Mammary epithelial cell (primary cell): ENCODE measurements around the gene PDCD6IP.

Experiments used
- CTCF ChIP-seq, 2 donors: IDR thresholded peaks in 1 of 2; conservative IDR thresholded peaks in 1 of 2; 2 replicates each; pipeline ENCODE4 v1.5.1; 2011 to 2012; ENCODE audit warnings: inconsistent platforms in 2 of 2, low read length in 2 of 2, mild to moderate bottlenecking in 2 of 2, control low read depth in 1 of 2, low read depth in 1 of 2; ENCODE audit not compliant: insufficient read depth in 1 of 2; ENCODE audit errors: extremely low read depth in 1 of 2
- EZH2 ChIP-seq: IDR thresholded peaks from 2 replicates; pipeline ENCODE4 v1.6.1; 2012; ENCODE audit warnings: low read length, inconsistent platforms, borderline replicate concordance

- TF ChIP-seq EZH2 (no peak), CTCF (conservative IDR thresholded peaks at IDR 0.05 in 1 of 2, IDR thresholded peaks at IDR 0.05 in 1 of 2; ENCODE audit: extremely low read depth in 1 of 2, insufficient read depth in 1 of 2, low read depth in 1 of 2, low read length in 2 of 2) (no peak)
Observed at GRCh38 chr3:33775363-33775762, 23.1 kb upstream of the PDCD6IP start.
